Sciatic nerve (tissue), 2 donors: ENCODE measurements around the gene CNNM4. TPM values are rescaled to one million over a fixed set of nuclear protein-coding genes. Genes with fewer than 3 reads are reported as not detected.
A peak's percentile ranks its signal among the peaks of the same experiment; 100 is the strongest.

Experiments
- ATAC-seq: fragments of 200-7000 bp; cut with Tn5 transposase; one replicate; pipeline ENCODE4 v1.9.1; 2020; ENCODE audit warnings: mild to moderate bottlenecking, moderate library complexity
- DNase-seq: peaks from one replicate; pipeline ENCODE4 v3.0.0-alpha.2; 2020; ENCODE audit warnings: low spot score
- intact Hi-C: fragments of 100-400 bp; cut with DNase I; formaldehyde crosslinking; loops from one replicate; pipeline ENCODE4 v1.14.2; 2022
- total RNA-seq: library from RNA; stranded (reverse); fragmentation: NEBNext Ultra II Directional; extraction: Animal tissue kit (Norgen Biotek cat#: 25700); gene quantifications from one replicate; pipeline ENCODE4 v1.2.1, GENCODE V29; 2021
- donor health status: DM: no; HTN: no; CAD: no.
- donor health status: DM: no; HTN: no; CAD: no.

The CNNM4 gene
- 13.9 TPM for total RNA-seq

GRCh38 chr2:96760036-96760985 lies at the start of gene CNNM4:
Gene CNNM4 (plus strand): TSS chr2:96760902. CDS start chr2:96761000, 98 bp downstream.
- ATAC-seq (peak; percentile 94), DNase-seq (peak; percentile 97)
- intact Hi-C loops, result no loop called here

- DNase-seq, result no peak
- intact Hi-C loops, result no loop called here
- ATAC-seq, result no peak
Observed at GRCh38 chr2:96710985-96711384, 49.7 kb upstream of the CNNM4 start.

- DNase-seq, result no peak
- no peak for ATAC-seq
- intact Hi-C loops, result no loop called here
Observed at GRCh38 chr2:96715658-96716057, 45.0 kb upstream of the CNNM4 start.

GRCh38 chr2:96716388-96716787 lies 44.3 kb upstream of the CNNM4 start:
- no peak for ATAC-seq
- intact Hi-C loops, result no loop called here
- no peak for DNase-seq

GRCh38 chr2:96726131-96726530 lies 34.6 kb upstream of the CNNM4 start:
- ATAC-seq, result no peak
- DNase-seq, result no peak
- intact Hi-C loops, result no loop called here

GRCh38 chr2:96727431-96727830 lies 33.3 kb upstream of the CNNM4 start:
- intact Hi-C loops, result no loop called here

GRCh38 chr2:96729748-96730147 lies 31.0 kb upstream of the CNNM4 start:
- ATAC-seq, result peak; percentile 75
- intact Hi-C loops, result no loop called here
- no peak for DNase-seq

More at GRCh38 chr2:96727431-96727830, 33.3 kb upstream of the CNNM4 start:
- ATAC-seq (peak; percentile 70), DNase-seq (no peak)

- intact Hi-C loops, result no loop called here
Observed at GRCh38 chr2:96730212-96730611, 30.5 kb upstream of the CNNM4 start.

GRCh38 chr2:96733931-96734330 lies 26.8 kb upstream of the CNNM4 start:
- intact Hi-C loops, result no loop called here
- ATAC-seq (no peak), DNase-seq (no peak)

More at GRCh38 chr2:96730212-96730611, 30.5 kb upstream of the CNNM4 start:
- no peak for ATAC-seq
- no peak for DNase-seq

GRCh38 chr2:96734880-96735583 lies 25.7 kb upstream of the CNNM4 start:
- DNase-seq (no peak), ATAC-seq (peak; percentile 56)
- intact Hi-C loops, result no loop called here

- DNase-seq (no peak), ATAC-seq (no peak)
- intact Hi-C loops, result no loop called here
Observed at GRCh38 chr2:96737251-96737650, 23.5 kb upstream of the CNNM4 start.

- DNase-seq (no peak), ATAC-seq (no peak)
- intact Hi-C loops, result no loop called here
Observed at GRCh38 chr2:96737831-96738230, 22.9 kb upstream of the CNNM4 start.

GRCh38 chr2:96739076-96739632 lies 21.5 kb upstream of the CNNM4 start:
- intact Hi-C loops, result no loop called here
- DNase-seq, result no peak
- no peak for ATAC-seq

- intact Hi-C loops, result no loop called here
- ATAC-seq, result peak; percentile 99
Observed at GRCh38 chr2:96739633-96740428, 20.9 kb upstream of the CNNM4 start, which contains the start of gene LMAN2L. Gene LMAN2L (minus strand): TSS chr2:96740064. CDS start chr2:96740040, 24 bp downstream.

GRCh38 chr2:96747061-96747617 lies 13.6 kb upstream of the CNNM4 start:
- DNase-seq, result no peak
- intact Hi-C loops, result no loop called here
- ATAC-seq, result peak; percentile 43

More at GRCh38 chr2:96739633-96740428, 20.9 kb upstream of the CNNM4 start, which contains the start of gene LMAN2L:
- peak; percentile 98 for DNase-seq

- intact Hi-C loops, result no loop called here
- ATAC-seq, result no peak
- DNase-seq, result no peak
Observed at GRCh38 chr2:96751800-96752199, 8.9 kb upstream of the CNNM4 start.

GRCh38 chr2:96753661-96754282 lies 6.9 kb upstream of the CNNM4 start:
- ATAC-seq, result no peak
- intact Hi-C loops, result no loop called here
- DNase-seq, result no peak

- intact Hi-C loops, result no loop called here
- DNase-seq (no peak), ATAC-seq (no peak)
Observed at GRCh38 chr2:96754317-96754716, 6.4 kb upstream of the CNNM4 start.
